ENCODE results near the gene CCDC89.

The CCDC89 gene

DNA sequence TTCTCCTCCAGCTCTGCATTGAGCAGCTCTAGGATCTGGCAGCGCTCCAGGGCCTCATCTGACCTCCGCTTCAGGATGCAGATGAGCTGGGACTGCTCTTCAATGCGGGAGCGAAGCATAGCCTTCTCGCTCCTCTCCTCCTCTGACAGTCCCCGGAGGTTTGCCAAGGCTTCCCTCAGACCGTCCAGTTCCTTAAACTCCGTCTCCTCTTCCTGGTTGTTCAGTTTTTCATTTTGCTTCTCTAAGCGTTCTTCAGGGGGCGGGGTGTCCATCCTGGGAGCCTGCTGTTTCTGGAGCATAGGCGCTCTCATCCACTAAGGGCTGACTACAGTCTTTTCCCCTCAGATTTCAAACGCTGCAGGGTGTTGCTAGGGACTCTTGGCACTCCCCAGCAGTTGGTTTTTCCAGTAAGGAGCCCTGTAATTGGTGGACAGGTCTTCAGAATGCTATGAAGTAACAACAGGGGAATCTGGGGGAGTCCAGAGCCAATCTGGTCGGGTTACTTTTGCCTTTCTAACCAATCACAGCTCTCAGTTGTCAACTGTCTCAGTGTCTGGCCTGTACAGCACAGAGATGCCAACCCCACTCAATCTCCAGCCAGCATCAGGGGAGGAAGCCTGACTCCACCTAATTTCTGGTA lies at the start of gene CCDC89:
CCDC89 (minus strand) TSS at position 376 of the 640 bp plus-strand sequence; CDS start at position 311, 65 bp downstream.
- DNase-seq (ENCODE audit: low read depth, low spot score), result peak; percentile 90

DNA sequence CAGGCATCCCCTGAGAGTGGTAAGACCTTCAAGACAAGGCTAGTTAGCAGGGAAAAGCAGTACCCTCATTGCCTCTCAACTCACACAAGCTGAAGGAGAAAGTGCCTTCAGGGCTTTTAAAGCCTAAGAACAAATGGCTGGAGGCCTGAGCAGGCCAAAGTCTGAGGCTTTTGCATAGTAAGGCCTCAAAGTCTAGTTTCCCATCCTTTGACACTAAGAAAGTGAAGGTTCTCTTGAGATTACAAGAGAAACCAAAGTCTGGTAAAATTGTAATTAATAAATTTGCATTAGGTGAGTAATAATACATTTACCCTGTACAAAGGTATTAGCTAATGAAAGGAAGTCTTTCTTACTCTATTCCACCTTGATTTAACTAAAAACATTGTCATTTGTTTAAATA lies 47.0 kb upstream of the CCDC89 start:
- DNase-seq (ENCODE audit: low read depth, low spot score), result no peak

DNA sequence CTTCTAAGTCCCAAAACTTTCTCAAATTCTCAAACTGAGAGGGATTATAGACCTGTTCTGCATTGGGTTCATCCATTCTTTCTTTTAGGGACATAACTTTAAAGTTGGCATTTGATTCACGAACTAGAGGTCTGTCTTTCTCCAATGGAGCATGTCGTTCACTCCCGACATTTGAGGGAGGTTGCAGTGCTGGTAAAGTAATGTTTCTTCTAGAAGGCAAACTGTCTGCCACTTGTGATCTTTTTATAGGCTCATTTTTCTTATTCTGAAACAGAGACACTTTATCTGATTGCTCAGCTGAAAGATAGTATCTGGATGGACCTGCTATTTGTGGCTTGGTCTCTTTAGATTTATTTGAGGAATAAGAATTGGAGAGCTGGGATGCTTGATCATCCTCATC lies 40.4 kb upstream of the CCDC89 start:
- DNase-seq (ENCODE audit: low read depth, low spot score), result no peak

DNA sequence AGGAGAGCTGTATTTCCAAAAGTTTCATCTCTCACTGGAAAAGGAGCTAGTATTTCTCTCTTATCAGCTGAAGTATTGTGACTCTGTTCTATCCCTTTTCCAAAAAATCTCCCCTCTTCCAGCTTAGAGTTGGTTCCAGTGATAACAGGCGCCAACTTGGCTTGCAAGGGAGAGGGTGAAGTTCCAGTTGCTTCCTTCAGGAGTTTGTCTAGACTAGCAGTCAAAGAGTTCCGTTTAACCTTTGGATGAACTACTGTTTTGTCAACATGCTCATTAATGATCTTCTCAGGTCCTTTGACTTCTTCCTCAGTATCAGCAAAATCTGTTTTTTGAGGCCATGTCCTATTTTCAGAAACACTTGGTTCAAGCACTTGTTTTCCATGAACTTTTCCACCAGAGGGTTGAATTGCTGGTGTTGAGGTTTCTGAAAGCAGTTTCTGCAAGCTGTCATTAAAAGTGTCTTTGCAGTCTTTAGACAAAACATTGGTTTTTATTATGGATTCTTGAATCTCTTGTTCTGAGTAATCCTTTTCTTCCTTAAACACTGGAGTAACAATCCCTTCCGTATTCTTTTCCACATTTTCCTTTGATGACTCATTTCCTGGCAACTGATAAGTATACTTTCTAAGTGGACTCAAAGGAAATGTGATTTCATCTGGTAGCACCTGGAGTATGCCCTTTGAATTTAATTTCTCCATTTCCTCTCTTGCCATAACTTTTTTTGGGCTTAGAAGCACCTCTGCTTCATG lies 39.7 kb upstream of the CCDC89 start:
- no peak for DNase-seq (ENCODE audit: low read depth, low spot score)

GRCh38 chr11:85724748-85725465 lies 38.9 kb upstream of the CCDC89 start:
- DNase-seq (ENCODE audit: low read depth, low spot score), result no peak

- no peak for DNase-seq (ENCODE audit: low read depth, low spot score)
Observed at GRCh38 chr11:85723088-85723487, 37.1 kb upstream of the CCDC89 start.

GRCh38 chr11:85721191-85721590 lies 35.2 kb upstream of the CCDC89 start:
- DNase-seq (ENCODE audit: low read depth, low spot score), result no peak

DNA sequence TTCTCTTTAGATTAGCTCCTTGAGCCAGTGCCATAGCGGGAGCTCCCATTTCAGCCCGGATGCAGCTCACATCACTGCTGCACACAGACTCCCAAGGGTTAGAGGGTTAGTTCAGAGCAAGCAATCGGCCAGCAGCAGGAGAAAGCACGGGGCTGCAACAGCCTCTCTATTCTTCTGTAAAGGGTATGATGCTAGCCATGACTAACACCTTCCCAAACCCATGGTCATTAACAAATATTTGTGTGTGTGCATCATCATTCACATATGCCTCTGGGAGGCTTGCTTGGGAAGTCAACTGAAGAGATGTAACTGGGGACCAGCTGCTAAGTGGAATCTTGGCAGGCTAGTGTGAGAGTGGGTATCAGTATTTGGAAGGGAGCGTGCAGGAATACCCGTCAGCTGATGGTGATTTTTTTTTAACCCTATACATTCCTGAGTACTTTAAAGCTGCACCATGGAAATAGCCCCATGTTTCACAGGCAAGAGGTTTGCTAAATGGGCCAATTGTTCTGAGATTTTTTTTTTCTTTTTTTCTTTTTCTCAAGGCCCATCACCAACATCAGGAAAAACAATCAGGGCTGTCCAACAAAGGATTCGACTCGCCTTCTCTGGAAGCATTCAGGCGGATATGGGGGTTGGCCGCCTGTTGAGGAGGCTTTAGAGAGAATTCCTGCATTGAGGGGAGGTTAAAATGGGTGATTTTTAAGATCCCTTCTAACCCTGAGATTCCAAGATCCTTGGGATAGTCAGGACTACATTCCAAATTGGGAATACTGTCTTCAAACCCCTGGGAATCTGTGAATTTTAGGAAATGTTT lies 33.2 kb upstream of the CCDC89 start:
- DNase-seq (ENCODE audit: low read depth, low spot score), result peak; percentile 25

DNA sequence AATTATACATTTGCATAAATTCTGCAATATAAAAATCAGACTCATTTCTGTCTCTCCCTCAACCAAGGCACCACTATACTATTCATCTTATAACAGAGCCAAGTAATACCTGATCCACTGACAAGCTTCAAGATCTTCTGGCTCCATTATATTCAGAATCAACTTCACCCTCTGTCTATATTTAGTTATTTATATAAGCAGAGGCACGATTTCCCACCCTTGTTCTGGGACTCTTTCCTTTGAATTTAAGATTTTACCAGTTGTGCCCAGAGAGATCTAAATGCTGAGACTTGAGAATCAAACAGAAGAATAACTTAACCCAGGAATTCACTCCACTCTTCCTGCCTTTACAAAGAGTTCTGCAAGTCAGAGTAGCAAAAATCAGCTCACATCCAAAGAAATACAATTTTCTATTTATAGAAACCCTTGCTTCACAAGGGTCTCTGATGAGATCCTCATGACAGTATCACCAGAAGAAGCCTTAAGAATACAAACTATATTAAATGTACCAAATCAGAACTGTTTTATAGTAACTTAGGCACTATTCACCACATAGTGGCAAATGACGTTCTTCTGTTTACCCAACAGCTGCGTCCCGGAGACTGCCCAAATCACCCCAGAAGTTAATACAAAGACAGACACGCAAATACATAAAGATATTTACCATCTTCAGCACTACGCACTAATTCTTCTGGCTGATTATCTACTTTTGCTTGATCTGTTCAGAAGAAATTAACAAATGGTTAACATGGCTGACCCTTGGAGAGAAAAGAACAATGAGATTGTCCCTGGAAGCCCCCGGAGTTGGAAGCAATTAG lies 32.3 kb upstream of the CCDC89 start:
- DNase-seq (ENCODE audit: low read depth, low spot score), result no peak

DNA sequence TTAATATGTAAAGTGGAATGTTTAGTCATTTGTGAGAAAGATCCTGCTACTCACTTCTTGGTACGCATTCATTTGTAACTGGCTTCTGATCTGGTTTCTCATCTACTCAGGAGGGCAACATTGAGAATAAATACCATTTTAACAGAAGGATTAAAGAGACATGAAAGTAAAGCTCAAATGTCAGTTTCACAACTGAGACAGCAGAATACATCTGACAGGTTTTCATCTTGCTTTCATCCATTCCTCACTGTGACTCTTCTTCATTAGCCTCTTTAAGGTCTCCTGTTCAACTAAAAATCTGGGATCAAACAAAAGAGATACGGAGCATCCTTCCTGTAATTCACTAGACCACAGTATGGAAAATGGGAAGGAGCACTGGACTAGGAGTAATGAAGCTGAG lies 31.4 kb upstream of the CCDC89 start:
- DNase-seq (ENCODE audit: low read depth, low spot score), result no peak

GRCh38 chr11:85712953-85713352 lies 27.0 kb upstream of the CCDC89 start:
- no peak for DNase-seq (ENCODE audit: low read depth, low spot score)

GRCh38 chr11:85710917-85711316 lies 24.9 kb upstream of the CCDC89 start:
- no peak for DNase-seq (ENCODE audit: low read depth, low spot score)

DNA sequence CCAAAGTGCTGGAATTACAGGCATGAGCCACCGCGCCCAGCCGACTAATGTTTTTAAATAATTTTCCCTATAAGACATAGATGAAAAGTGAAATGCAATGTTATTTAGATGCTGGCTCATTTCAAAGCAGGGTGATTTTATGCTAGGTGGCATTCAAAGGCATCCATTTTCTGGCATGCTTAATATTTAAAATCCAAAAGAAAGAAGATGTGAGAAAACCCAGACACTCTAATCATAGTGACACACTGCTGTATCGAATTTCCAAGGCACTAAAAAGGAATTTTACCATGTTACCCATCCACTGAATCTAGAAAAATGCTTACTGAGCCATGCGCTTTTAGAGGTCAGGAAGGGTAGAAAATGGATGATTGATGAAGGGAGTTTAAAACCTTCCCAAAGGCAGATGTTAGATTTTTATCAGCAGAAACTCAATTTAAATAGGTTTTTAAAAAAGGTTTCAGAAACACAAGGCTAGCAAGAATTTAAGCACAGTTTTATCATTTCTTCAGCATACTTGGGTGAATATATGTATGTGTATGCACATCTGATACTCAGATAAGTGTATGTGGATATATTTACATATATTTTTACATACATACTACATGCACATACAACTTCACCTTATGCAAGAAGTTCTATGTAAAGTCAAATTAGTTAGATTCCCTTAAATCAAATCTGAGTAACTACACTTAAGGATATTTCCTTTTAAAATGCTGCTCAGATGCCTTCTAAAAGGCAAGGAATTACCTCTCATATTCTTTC lies 24.1 kb upstream of the CCDC89 start:
- no peak for DNase-seq (ENCODE audit: low read depth, low spot score)

GRCh38 chr11:85705800-85706199 lies 19.8 kb upstream of the CCDC89 start:
- DNase-seq (ENCODE audit: low read depth, low spot score), result no peak

DNA sequence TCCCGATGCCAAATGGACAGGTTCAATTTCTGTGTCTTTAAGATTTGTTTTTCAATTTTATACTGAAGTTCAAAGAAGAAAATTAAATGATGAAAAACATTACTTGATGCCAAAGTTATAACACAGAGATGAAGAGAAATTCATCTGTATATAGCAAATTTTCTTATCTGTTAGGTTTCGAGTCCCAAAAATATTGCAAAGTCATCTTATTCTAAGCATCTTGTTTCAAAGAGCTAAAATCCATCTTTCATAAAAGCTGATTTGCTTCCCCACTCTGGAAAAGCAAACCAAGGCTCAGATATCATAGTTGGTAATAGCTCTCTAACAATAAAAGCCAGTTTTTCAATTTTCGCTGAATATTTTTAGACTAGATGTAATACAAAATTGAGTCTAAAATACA lies 19.0 kb upstream of the CCDC89 start:
- no peak for DNase-seq (ENCODE audit: low read depth, low spot score)

DNA sequence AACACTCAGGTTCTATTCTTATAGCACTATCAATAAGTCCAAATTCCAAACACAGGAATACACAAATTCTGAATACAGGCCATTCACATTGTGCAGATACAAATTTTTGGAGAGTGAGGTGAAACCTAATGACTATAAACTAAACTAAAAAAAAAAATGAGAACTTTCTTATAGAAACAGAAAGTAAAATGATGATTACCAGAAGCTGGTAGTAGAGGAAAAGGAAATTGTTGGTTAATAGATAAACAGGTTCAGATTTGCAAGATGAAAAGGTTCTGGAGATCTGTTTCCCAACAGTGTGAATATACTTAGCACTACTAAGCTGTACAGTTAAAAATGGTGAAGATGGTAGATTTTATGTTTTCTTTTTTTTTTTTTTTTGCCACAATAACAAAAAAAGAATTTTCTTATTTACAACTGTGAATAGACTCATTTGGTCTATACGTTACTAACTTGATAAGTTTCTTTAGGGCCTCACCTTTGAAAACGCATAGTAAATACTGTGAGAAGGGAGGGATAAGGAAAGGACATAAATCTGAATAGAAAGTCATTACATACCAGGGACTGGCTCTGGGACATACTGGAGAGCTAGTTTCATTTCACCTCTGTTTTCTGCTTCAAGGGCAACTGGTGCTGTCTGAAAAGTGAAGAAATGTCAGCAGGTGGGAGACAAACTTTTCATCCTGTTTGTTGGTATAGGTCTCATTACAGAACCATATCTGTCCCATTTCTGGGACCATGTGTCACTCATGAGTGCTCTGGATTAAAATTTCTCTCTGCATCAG lies 14.2 kb upstream of the CCDC89 start:
- no peak for DNase-seq (ENCODE audit: low read depth, low spot score)

DNA sequence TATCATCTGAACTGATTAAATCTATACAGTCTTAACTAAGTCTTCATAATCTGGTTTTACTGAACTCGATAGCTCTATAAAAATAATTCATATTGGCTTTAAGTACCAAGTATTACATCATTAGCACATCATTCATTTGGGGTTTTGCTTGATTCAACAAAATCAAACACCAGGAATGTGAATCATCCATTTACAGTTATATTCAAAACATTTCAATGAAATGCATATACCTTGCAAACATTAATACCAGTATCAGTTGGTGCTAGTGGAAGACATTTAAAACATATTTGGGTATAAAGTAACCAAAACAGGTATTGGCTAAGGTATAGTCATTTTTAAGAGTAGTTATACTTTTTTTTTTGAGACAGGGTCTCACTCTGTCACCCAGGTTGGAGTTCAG lies 12.2 kb upstream of the CCDC89 start:
- no peak for DNase-seq (ENCODE audit: low read depth, low spot score)

DNA sequence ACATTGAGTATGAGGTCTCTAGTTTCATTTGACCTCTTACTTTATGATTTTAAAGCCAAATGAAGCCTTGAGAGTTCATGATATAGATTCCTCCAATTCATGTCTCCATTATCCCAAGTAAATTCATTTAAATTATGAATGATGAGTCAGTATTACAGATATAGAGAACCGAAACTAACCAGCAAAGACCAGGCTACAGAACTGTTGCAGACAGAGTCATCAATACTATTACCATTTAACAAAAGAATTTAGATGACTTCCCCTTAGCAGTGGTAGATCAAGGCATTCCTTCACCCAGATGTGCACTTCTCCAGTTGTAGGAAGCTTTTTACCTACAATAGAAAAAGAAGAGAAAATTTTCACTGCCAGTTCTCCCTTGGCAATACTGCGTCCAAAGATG lies 11.8 kb upstream of the CCDC89 start:
- no peak for DNase-seq (ENCODE audit: low read depth, low spot score)

DNA sequence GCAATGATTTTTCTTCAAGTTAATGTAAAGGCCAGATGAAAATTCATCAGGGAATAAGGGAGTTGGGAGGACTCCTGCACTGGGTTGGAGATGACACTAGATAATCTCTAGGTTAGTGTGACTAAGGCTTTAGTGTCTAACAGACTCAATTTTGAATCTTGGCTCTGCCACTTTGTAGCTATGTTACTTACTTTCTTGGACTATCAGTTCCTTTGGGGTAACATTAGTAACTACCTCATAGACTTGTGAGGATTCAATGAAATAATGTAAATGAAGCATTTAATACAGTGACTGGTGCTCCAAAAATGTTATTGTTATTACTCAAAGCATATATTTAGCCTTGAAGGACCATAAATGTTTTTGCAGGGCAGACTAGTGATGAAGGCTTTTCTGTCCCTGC lies 9.6 kb upstream of the CCDC89 start:
- DNase-seq (ENCODE audit: low read depth, low spot score), result no peak

Data from brain pericyte (primary cell).